AG10803 (cell line): ENCODE results near the gene FAM240A.
"Not testable (repeated sequence)": the region's sequence is repeated elsewhere in the genome, so short reads cannot be mapped to it uniquely, and the experiment has no call there.

Source experiments
- DNase-seq: peaks from one replicate; pipeline ENCODE4 v3.0.0; 2010; ENCODE audit warnings: low read depth
- H3K4me3 ChIP-seq: 2 replicates; pipeline ENCODE4 v1.5.1; 2011; ENCODE audit warnings: mild to moderate bottlenecking, low read length, control low read depth
- CTCF ChIP-seq: conservative IDR thresholded peaks from 2 replicates; pipeline ENCODE4 v1.5.1; 2011; ENCODE audit warnings: mild to moderate bottlenecking, low read length, control low read depth, inconsistent platforms

The FAM240A gene

GRCh38 chr3:46578973-46579755 lies 33.2 kb upstream of the FAM240A start:
- no peak for TF ChIP-seq CTCF
- no peak for DNase-seq

GRCh38 chr3:46579756-46580286 lies 32.5 kb upstream of the FAM240A start:
- no peak for DNase-seq
- no peak for TF ChIP-seq CTCF
- no peak overlapping the region for H3K4me3 ChIP-seq

More at GRCh38 chr3:46578973-46579755, 33.2 kb upstream of the FAM240A start:
- no peak overlapping the region for H3K4me3 ChIP-seq

- DNase-seq: no peak
- TF ChIP-seq CTCF: no peak
- H3K4me3 ChIP-seq: no peak overlapping the region
These were observed 31.6 kb upstream of the FAM240A start for GRCh38 chr3:46580675-46581074.

GRCh38 chr3:46584598-46585467 lies 27.5 kb upstream of the FAM240A start:
- TF ChIP-seq CTCF: no peak
- no peak overlapping the region for H3K4me3 ChIP-seq
- DNase-seq: no peak

DNA sequence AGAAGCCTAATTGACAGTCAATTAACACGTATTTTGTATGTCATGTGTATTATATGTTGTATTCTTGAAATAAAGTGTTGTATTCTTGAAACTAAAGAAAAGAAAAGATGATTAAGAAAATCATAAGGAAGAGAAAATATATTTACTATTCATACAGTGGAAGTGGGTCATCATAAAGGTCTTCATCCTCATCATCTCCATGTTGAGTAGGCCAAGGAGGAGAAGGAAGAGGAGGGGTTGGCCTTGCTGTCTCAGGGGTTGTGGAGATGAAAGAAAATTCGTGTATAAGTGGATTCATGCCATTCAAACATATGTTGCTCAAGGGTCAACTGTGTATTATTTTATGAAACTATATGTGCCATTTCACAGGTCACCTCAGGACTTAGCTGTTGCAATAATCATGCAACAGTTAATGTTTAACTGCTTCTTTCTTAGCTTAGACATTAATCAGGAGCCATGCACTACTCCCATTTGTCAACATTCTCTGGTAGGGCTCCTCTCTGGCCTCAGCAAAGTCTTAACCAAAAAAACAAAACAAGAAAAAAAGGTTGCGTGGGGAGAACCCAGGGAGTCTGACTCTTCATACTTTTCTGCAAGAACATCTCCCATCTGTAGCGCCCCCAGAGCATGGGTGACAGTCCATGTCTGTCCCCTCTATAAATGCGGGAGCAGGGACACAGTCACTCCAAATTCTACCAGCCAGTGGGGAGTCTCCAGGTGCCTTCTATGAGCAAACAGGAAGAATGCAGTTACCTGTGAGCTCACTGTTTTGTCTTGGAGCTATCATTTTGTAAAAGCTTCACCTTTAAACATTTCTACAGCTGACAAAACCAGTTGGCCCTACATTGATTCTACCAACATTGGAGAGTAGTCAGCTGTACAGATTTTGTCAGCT lies 26.3 kb upstream of the FAM240A start:
- DNase-seq: no peak
- TF ChIP-seq CTCF: no peak
- H3K4me3 ChIP-seq: no peak overlapping the region

DNA sequence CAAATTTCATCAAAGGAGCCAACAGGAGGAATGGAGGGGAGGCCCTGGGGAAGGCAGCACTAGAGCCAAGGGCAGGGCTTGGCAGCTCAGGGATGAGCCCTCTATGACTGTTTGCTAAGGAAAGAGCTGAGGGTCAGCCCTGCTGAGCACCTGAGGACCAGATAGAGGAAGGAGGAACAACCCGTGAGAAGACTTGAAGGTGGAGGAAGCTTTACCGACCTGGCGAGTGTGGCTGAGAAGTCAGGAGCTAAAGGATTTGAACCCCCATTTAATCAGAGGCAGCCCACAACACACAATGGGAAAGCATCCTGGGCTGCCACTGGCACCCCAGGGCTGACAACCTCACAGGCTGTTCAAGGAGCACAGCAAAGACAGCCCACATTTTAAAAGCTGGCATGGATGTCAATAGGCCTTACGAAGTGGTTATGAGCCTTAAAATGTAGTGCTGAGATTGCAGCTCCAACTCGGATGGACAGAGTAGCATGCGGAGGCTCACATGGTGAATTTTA lies 25.5 kb upstream of the FAM240A start:
- H3K4me3 ChIP-seq: no peak overlapping the region
- no peak for DNase-seq
- no peak for TF ChIP-seq CTCF

DNA sequence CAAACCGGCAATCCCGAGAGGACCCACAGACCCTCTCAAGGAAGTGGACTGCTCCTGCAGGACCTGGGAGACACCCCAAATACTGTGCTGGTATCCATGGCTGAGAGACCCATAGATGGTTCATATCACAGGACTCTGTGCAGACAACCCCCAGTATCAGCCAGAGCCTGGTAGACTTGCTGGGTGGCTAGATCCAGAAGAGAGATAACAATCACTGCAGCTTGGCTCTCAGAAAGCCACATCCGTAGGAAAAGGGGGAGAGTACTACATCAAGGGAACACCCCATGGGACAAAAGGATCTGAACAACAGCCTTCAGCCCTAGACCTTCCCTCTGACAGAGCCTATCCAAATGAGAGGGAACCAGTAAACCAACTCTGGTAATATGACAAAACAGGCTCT lies 25.1 kb upstream of the FAM240A start:
- H3K4me3 ChIP-seq, DNase-seq: not testable (repeated sequence)
